ENCODE results near the gene TENT5C.

GRCh38 chr1:117571496-117571895, 34.4 kb upstream of the TENT5C start:
- no peak for TF ChIP-seq TCF7 (IDR thresholded peaks at IDR 0.05; ENCODE audit: borderline replicate concordance)
- no peak for TF ChIP-seq EP300 (IDR thresholded peaks at IDR 0.05; ENCODE audit: borderline replicate concordance in 1 of 2, control insufficient read depth in 1 of 2, low read depth in 2 of 2, low read length in 2 of 2)

Data from GM12878 (cell line).